ENCODE results near the gene DRD1.

Gene DRD1

GRCh38 chr5:175444060-175444904 lies at the start of gene DRD1:
Gene DRD1, minus strand, starts transcription at chr5:175444182. Its CDS starts 1,083 bp downstream, at chr5:175443099.
- DNase-seq = peak; percentile 72

GRCh38 chr5:175493726-175494125 lies 49.7 kb upstream of the DRD1 start:
- DNase-seq = no peak

GRCh38 chr5:175493260-175493659 lies 49.3 kb upstream of the DRD1 start:
- DNase-seq = no peak

GRCh38 chr5:175491223-175491622 lies 47.2 kb upstream of the DRD1 start:
- DNase-seq = no peak

- no peak for DNase-seq
Observed at GRCh38 chr5:175489693-175490443, 45.9 kb upstream of the DRD1 start.

- no peak for DNase-seq
Observed at GRCh38 chr5:175487514-175488222, 43.7 kb upstream of the DRD1 start.

- DNase-seq = no peak
Observed at GRCh38 chr5:175485631-175486030, 41.6 kb upstream of the DRD1 start.

- DNase-seq = no peak
Observed at GRCh38 chr5:175484829-175485228, 40.8 kb upstream of the DRD1 start.

GRCh38 chr5:175484322-175484721 lies 40.3 kb upstream of the DRD1 start:
- DNase-seq = no peak

- DNase-seq = no peak
Observed at GRCh38 chr5:175483337-175483736, 39.4 kb upstream of the DRD1 start.

GRCh38 chr5:175479125-175479881 lies 35.3 kb upstream of the DRD1 start:
- DNase-seq = no peak

- DNase-seq = peak; percentile 86
Observed at GRCh38 chr5:175478384-175479124, 34.6 kb upstream of the DRD1 start, which contains the start of gene SFXN1. Gene SFXN1, plus strand, starts transcription at chr5:175478560. Its CDS starts 13,544 bp downstream, at chr5:175492104.

- no peak for DNase-seq
Observed at GRCh38 chr5:175478008-175478383, 34.0 kb upstream of the DRD1 start.

GRCh38 chr5:175477440-175477839 lies 33.5 kb upstream of the DRD1 start:
- no peak for DNase-seq

GRCh38 chr5:175475248-175475647 lies 31.3 kb upstream of the DRD1 start:
- no peak for DNase-seq

- DNase-seq = no peak
Observed at GRCh38 chr5:175472378-175472777, 28.4 kb upstream of the DRD1 start.

GRCh38 chr5:175471628-175472027 lies 27.6 kb upstream of the DRD1 start:
- no peak for DNase-seq

- DNase-seq = no peak
Observed at GRCh38 chr5:175471196-175471595, 27.2 kb upstream of the DRD1 start.

- no peak for DNase-seq
Observed at GRCh38 chr5:175470781-175471180, 26.8 kb upstream of the DRD1 start.

- DNase-seq = no peak
Observed at GRCh38 chr5:175469916-175470315, 25.9 kb upstream of the DRD1 start.

GRCh38 chr5:175468892-175469291 lies 24.9 kb upstream of the DRD1 start:
- DNase-seq = no peak
